H1 (cell line): ENCODE measurements around the gene MPP3. TPM values are rescaled to one million over a fixed set of nuclear protein-coding genes. Genes with fewer than 3 reads are reported as not detected.

Experiments used
- EGR1 ChIP-seq: IDR thresholded peaks from 2 replicates; pipeline ENCODE4 v1.6.1; 2011; ENCODE audit warnings: low read depth, low read length, borderline replicate concordance
- SRF ChIP-seq: IDR thresholded peaks from 2 replicates; pipeline ENCODE4 v1.6.1; 2011; ENCODE audit warnings: mild to moderate bottlenecking, low read depth, low read length, moderate library complexity
- polyA plus RNA-seq, 7 experiments: library from polyadenylated mRNA; depleted of rRNA in 3 of 7; stranded (reverse) in 5 of 7; unstranded in 2 of 7; fragments of >200 nt in 5 of 7; fragments of 200-250 nt in 2 of 7; gene quantifications; 1 replicate in 5 of 7; 2 replicates in 1 of 7; 4 replicates in 1 of 7; pipeline versions ENCODE4 v1.2.1 to v1.2.3, GENCODE V29; 2011 to 2013; ENCODE audit warnings: missing spikeins in 2 of 7, mixed read lengths in 2 of 7
- total RNA-seq: library from RNA; stranded (reverse); fragmentation: NEBNext Ultra II Directional; extraction: Animal tissue kit (Norgen Biotek cat#: 25700); gene quantifications from 2 replicates; pipeline ENCODE4 v1.2.1, GENCODE V29; 2021
- TF ChIP-seq, protein P1 (sequence below): IDR thresholded peaks from 2 replicates; pipeline ENCODE4 v1.6.1; 2012; ENCODE audit warnings: low read length, inconsistent platforms

The MPP3 gene
- total and polyA plus RNA-seq, 2 of the 8 experiments (the other 6 are each of a cell fraction or from before 2014, with no cell fraction given) = 3.1 to 6.1 TPM

GRCh38 chr17:43832168-43832975 lies 574 bp downstream of the MPP3 start (continued):
- TF ChIP-seq, protein P1, sequence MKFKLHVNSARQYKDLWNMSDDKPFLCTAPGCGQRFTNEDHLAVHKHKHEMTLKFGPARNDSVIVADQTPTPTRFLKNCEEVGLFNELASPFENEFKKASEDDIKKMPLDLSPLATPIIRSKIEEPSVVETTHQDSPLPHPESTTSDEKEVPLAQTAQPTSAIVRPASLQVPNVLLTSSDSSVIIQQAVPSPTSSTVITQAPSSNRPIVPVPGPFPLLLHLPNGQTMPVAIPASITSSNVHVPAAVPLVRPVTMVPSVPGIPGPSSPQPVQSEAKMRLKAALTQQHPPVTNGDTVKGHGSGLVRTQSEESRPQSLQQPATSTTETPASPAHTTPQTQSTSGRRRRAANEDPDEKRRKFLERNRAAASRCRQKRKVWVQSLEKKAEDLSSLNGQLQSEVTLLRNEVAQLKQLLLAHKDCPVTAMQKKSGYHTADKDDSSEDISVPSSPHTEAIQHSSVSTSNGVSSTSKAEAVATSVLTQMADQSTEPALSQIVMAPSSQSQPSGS = no peak
- TF ChIP-seq SRF = no peak
- TF ChIP-seq EGR1 = no peak
